Effector memory CD8-positive, alpha-beta T cell (primary cell): Measurements from ENCODE around the gene STARD3NL.
"Not testable (repeated sequence)": the region's sequence is repeated elsewhere in the genome, so short reads cannot be mapped to it uniquely, and the experiment has no call there.

Experiments
- ATAC-seq: fragments of 150-1000 bp; cut with Tn5 transposase; replicated peaks from 2 replicates; pipeline ENCODE4 v1.10.0; 2021; ENCODE audit warnings: mild to moderate bottlenecking, moderate library complexity
- DNase-seq, 3 experiments: peaks; one replicate each; pipeline ENCODE4 v3.0.0; 2021
- H3K27ac Mint-ChIP-seq, 2 donors: one replicate each; pipeline ENCODE4 v1.8.0; 2022; ENCODE audit warnings: mild to moderate bottlenecking in 2 of 2, mixed read lengths in 2 of 2, moderate library complexity in 2 of 2
- H3K27me3 Mint-ChIP-seq, 2 donors: one replicate each; pipeline ENCODE4 v1.8.0; 2022; ENCODE audit warnings: mixed read lengths in 2 of 2
- H3K36me3 Mint-ChIP-seq: one replicate; pipeline ENCODE4 v1.8.0; 2022; ENCODE audit warnings: mild to moderate bottlenecking, moderate library complexity, mixed read lengths; ENCODE audit not compliant: insufficient read depth
- H3K4me1 Mint-ChIP-seq, 2 donors: one replicate each; pipeline ENCODE4 v1.8.0; 2022; ENCODE audit warnings: low read depth in 2 of 2, mixed read lengths in 2 of 2
- H3K4me3 Mint-ChIP-seq, 2 donors: one replicate each; pipeline ENCODE4 v1.8.0; 2022; ENCODE audit warnings: mild to moderate bottlenecking in 2 of 2, mixed read lengths in 2 of 2, moderate library complexity in 2 of 2
- H3K9me3 Mint-ChIP-seq, 2 donors: one replicate each; pipeline ENCODE4 v1.8.0; 2022; ENCODE audit warnings: mixed read lengths in 2 of 2

STARD3NL gene

DNA sequence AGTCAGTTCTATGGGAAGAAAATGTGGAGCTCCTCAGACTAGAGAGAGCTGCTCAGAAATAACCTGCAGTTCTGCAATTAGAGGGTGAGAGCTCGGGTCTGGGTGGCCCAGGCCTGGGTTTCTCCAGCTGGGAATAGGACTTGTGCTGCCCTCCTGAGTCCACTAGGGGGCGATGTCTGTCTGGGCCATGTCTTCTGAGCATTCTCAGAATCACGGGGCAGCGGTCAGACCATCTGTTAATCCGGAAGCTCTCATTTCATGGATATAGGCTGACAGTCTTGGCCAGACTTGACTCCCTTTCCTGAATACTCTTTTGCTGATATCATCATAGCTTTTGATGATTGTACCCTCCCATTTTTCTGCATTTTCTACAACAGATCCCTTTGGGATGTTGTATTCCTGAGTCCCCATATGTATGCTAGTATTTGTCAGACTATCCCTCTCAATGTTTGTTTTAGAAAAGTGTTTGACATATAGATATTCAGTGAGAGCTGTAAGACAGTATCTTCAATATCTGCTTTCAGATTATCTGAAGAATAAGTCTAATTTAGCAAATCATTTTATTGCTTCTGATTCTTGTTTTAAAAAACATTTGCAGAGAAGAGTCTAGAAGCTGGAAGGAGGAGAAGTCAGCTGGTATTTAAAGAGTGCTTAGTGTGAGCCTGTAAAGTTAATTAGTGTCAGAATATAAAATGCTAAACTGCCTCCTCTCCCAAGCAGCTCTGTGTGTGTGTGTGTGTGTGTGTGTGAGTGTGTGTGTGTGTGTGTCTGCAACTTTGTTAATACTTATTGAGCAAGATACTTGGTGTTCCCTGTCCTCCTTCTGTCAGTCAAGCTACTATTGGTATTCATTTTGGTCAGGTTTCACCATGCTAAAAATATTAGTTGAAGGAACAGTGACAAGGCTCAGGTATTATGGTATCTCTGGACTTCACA lies 38.0 kb downstream of the STARD3NL start:
- Mint-ChIP-seq H3K27ac (peak overlapping the region; percentile 90 to 94), H3K9me3 (no peaks in the 10 kb centered on the region), H3K4me1 (peaks cover 41 to 56% of the 10 kb centered on the region in 2 donors), H3K36me3 (peaks cover 27% of the 10 kb centered on the region), H3K27me3 (no peaks in the 10 kb centered on the region), H3K4me3 (peak overlapping the region; percentile 66 to 80)
- peak; percentile 79 to 82 (median 81) for DNase-seq
- ATAC-seq, result peak; percentile 69

DNA sequence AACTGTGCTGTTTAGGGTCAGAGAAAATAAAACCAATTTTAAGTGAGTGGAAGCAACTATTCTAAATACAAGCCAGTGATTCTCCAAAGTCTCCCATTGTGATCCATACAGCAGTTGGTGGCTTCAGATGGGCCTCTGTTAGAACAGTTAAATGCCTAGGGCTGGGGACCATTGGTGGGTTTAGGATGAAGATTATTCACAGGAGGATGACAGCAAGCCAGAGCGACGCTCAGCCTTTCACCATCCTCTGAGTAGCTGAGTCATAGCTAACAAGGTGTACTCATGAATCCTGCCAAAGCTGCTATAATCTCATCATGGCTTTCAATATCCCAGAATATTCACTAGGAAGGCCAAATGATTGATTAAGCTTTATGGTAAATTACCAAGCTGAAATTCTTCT lies 39.6 kb downstream of the STARD3NL start:
- no peaks in the 10 kb centered on the region for H3K9me3 Mint-ChIP-seq
- ATAC-seq (peak; percentile 16), DNase-seq (no peak)
- H3K4me3 Mint-ChIP-seq, result peak overlapping the region; percentile 66 to 80
- H3K27me3 Mint-ChIP-seq, result no peaks in the 10 kb centered on the region
- peaks cover 54 to 68% of the 10 kb centered on the region in 2 donors for H3K4me1 Mint-ChIP-seq
- peak overlapping the region; percentile 90 to 94 for H3K27ac Mint-ChIP-seq
- peaks cover 27% of the 10 kb centered on the region for H3K36me3 Mint-ChIP-seq

DNA sequence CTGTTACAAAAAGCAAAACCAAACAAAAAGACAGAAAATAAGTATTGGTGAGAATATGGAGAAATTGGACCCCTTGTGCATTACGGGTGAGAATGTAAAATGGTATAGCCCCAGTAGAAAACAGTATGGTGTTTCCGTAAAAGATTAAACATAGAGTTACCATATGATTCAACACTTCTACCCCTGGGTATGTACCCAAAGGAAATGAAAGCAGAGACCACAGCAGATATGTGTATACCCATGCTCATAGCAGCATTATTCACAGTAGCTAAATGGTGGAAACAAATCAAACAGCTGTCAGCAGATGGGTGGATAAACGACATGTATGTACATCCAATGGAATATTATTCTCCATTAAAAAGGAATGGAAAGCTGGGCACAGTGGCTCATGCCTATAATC lies 42.4 kb downstream of the STARD3NL start:
- peaks cover 62 to 92% of the 10 kb centered on the region in 2 donors for H3K4me1 Mint-ChIP-seq
- no peaks in the 10 kb centered on the region for H3K9me3 Mint-ChIP-seq
- peak overlapping the region; percentile 65 to 80 for H3K4me3 Mint-ChIP-seq
- peaks cover 28% of the 10 kb centered on the region for H3K36me3 Mint-ChIP-seq
- peak; percentile 78 for ATAC-seq
- no peaks in the 10 kb centered on the region for H3K27me3 Mint-ChIP-seq
- no peak for DNase-seq
- peak overlapping the region; percentile 90 to 94 for H3K27ac Mint-ChIP-seq

DNA sequence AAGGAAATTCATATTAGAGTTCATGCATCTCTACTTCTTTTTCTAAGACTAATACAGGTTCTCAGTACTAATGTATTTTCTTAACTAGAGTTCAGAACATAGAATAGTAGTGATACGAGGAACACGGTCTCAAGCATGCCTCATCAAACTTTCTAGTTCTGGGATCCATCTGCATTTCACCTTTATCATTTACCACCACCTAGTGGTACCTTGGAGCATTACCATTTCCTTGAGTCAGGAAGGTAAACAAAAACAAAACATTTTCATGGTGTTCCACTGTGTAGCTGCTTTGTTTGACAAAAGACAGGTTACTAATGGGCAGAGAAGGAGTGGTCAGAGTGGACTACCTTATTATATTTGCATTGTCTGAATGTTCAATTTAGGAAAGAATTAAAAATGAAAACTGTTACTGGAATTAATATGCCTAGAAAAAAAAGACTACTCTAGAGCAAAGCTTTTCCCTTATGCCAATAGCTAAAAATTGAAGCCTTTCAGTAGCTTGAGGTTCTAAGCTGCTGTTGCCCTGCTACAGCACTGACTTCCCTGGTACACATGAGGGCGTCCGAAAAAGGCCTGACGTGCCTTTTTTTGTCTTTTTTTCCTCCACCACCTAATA lies 44.5 kb downstream of the STARD3NL start:
- ATAC-seq (peak; percentile 47), DNase-seq (peak; percentile 50 to 57 (median 56))
- H3K4me1 Mint-ChIP-seq, result peaks cover 54 to 89% of the 10 kb centered on the region in 2 donors
- H3K27me3 Mint-ChIP-seq, result no peaks in the 10 kb centered on the region
- no peaks in the 10 kb centered on the region for H3K9me3 Mint-ChIP-seq
- peak overlapping the region; percentile 90 to 94 for H3K27ac Mint-ChIP-seq
- H3K4me3 Mint-ChIP-seq, result peak overlapping the region; percentile 57 to 80
- H3K36me3 Mint-ChIP-seq, result peaks cover 27% of the 10 kb centered on the region

DNA sequence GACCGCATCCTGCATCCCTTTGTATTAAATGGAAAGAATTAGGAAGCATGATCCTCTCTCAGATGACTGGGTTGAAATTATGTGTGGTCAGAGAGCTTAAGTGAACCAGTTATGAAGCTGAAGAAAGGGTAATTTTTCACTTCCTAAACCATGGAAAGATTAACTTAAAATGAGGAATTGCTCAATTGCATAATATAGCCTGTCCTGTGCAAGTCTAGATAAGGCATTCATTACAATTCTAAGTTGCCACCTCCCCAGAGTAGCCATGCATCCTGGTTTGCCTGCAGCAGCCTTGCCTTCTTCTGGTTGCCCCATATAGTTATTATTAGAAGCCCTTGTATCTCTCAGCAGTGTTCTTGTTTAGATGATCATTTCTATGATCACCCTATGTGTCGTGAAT lies 45.3 kb downstream of the STARD3NL start:
- Mint-ChIP-seq H3K9me3 (no peaks in the 10 kb centered on the region), H3K4me1 (peaks cover 57 to 88% of the 10 kb centered on the region in 2 donors), H3K36me3 (peaks cover 28% of the 10 kb centered on the region), H3K4me3 (peak overlapping the region; percentile 44 to 53), H3K27ac (peak overlapping the region; percentile 90 to 94), H3K27me3 (no peaks in the 10 kb centered on the region)
- ATAC-seq (no peak), DNase-seq (no peak)

DNA sequence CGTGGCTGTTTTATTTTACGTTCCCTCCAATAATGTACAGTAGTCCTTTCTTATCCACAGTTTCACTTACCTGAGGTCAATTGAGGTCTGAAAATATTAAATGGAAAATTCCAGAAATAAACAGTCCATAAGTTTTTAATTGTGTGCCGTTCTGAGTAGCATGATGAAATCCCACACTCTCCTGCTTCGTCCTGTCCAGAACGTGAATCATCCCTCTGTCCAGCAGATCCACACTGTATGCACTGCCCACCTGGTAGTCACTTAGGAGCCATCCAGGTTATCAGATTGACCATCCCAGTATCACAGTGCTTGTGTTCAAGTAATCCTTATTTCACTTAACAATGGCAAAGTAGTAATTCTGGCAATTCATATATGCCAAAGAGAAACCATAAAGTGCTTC lies 46.3 kb downstream of the STARD3NL start:
- H3K27ac Mint-ChIP-seq, result peak overlapping the region; percentile 90 to 94

DNA sequence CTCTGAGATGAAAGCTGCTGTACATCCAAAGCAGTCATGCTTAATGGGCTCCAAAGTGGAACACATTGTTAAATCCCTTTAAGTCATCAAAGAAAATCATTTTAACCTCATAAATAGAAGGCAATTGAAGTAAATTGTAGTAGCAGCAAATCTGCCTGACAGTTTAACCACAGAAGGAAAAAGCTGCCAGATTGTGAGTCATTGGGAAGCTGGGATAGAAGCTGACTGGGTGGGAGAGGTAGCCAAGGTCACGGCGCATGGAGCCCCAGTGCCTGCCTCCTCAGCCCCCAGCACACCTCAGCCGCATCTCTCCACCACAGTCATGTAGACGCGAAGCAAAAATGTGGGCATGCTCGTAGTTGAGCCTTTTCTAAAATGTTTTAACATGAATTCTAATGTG lies 51.3 kb downstream of the STARD3NL start:
- Mint-ChIP-seq H3K27ac (peak overlapping the region; percentile 90 to 94), H3K4me3 (peak overlapping the region; percentile 64 to 67), H3K4me1 (peaks cover 64 to 82% of the 10 kb centered on the region in 2 donors), H3K9me3 (no peaks in the 10 kb centered on the region), H3K27me3 (no peaks in the 10 kb centered on the region), H3K36me3 (peaks cover 57% of the 10 kb centered on the region)
- ATAC-seq, result no peak
- DNase-seq, result no peak

More for the DNA sequence above, 46.3 kb downstream of the STARD3NL start:
- ATAC-seq (no peak), DNase-seq (no peak)
- peaks cover 57 to 80% of the 10 kb centered on the region in 2 donors for H3K4me1 Mint-ChIP-seq
- H3K4me3 Mint-ChIP-seq, result peak overlapping the region; percentile 44 to 53
- H3K27me3 Mint-ChIP-seq, result no peaks in the 10 kb centered on the region
- H3K36me3 Mint-ChIP-seq, result peaks cover 36% of the 10 kb centered on the region
- no peaks in the 10 kb centered on the region for H3K9me3 Mint-ChIP-seq

DNA sequence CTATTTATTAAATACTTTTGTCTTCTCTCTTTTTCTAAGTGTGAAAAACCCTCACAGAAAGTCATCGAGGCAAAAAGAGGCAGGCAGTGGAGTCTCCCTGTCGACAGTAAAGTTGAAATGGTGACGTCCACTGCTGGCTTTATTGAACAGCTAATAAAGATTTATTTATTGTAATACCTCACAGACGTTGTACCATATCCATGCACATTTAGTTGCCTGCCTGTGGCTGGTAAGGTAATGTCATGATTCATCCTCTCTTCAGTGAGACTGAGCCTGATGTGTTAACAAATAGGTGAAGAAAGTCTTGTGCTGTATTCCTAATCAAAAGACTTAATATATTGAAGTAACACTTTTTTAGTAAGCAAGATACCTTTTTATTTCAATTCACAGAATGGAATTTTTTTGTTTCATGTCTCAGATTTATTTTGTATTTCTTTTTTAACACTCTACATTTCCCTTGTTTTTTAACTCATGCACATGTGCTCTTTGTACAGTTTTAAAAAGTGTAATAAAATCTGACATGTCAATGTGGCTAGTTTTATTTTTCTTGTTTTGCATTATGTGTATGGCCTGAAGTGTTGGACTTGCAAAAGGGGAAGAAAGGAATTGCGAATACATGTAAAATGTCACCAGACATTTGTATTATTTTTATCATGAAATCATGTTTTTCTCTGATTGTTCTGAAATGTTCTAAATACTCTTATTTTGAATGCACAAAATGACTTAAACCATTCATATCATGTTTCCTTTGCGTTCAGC lies 52.0 kb downstream of the STARD3NL start:
- no peaks in the 10 kb centered on the region for H3K27me3 Mint-ChIP-seq
- DNase-seq, result no peak
- H3K4me3 Mint-ChIP-seq, result peak overlapping the region; percentile 64 to 67
- H3K4me1 Mint-ChIP-seq, result peaks cover 70 to 83% of the 10 kb centered on the region in 2 donors
- ATAC-seq, result no peak
- peak overlapping the region; percentile 90 to 94 for H3K27ac Mint-ChIP-seq
- H3K36me3 Mint-ChIP-seq, result peaks cover 57% of the 10 kb centered on the region
- no peaks in the 10 kb centered on the region for H3K9me3 Mint-ChIP-seq

DNA sequence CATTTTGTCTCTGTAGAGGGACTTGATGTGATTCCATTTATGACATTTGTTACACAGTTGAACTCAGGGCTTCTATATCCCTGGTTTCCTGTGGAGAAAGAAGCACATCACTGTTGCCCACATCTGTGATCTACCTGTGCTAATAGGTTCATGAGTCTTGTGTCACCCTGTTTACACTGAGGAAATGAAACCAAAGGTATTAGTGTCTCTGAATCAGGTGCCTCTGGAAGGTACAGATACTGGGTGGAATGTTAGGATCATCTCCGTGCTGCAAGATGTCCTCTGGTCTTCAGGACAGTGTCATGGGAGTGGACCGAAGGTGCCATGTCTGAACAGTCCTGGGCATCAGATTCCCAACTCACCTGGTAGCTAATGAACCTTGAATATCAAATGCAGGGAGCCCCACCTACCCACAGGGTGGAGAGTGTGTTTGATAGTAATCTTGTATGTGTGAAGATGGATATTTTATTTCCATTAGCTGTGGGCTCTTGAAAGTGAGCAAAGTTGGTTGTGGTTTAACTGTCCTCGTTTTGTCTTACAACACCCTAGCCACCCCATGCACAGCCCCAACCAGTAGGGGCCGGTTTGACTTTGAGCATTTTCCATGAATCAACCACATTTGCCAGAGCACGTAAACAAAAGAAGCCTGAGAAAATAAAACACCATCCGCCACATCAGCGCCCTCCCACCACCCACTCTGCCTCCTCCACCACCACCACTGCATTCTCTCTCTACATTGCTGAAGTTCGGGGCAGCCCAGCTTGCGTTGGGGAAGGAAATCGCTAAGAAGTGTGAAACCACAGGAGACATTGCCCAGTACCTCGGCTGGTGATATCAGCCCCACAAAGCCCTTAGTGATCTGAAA lies 54.7 kb downstream of the STARD3NL start:
- peak overlapping the region; percentile 67 to 78 for H3K4me3 Mint-ChIP-seq
- DNase-seq (peak; percentile 84), ATAC-seq (peak; percentile 81)
- peaks cover 84 to 87% of the 10 kb centered on the region in 2 donors for H3K4me1 Mint-ChIP-seq
- H3K27ac Mint-ChIP-seq, result peak overlapping the region; percentile 90 to 94
- no peaks in the 10 kb centered on the region for H3K9me3 Mint-ChIP-seq
- peaks cover 68% of the 10 kb centered on the region for H3K36me3 Mint-ChIP-seq
- H3K27me3 Mint-ChIP-seq, result no peaks in the 10 kb centered on the region

DNA sequence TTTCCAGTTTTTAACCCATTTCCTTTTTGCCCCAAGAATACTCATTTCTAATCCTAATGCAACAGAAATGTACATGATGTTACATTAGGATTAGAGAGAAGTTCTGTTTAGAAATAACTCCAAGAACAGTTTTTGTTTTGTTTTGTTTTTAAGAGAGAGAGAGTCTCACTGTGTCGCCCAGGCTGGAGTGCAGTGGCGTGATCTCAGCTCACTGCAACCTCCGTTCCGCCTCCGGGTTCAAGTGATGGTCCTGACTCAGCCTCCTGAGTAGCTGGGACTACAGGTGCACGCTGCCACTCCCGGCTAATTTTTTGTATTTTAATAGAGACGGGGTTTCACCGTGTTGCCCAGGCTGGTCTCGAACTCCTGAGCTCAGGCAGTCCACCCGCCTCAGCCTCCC lies 56.7 kb downstream of the STARD3NL start:
- not testable (repeated sequence) for H3K27me3 Mint-ChIP-seq, ATAC-seq, DNase-seq, H3K9me3 Mint-ChIP-seq
- Mint-ChIP-seq H3K27ac (peak overlapping the region; percentile 90 to 94), H3K4me1 (peaks cover 85 to 89% of the 10 kb centered on the region in 2 donors), H3K4me3 (peak overlapping the region; percentile 67 to 78), H3K36me3 (peaks cover 75% of the 10 kb centered on the region)

DNA sequence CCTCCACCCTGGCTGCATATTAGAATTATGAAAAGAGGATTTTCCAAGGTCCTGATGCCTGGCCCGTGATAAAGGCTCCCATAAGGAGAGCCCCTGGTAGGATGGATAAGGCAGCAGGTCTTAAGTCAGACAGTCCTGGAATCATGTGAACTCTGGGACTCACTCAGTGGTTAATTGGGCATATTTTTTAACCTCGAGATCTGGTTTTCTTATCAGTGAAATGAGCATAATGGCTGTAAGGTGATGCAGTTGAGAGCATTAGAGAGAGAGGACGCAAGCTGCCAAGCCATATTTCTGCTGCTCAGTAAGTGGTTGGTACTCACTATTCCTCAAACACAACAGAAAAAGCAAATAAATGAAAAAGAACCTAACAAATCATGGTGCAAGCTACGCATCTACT lies 57.6 kb downstream of the STARD3NL start:
- DNase-seq (no peak), ATAC-seq (no peak)
- H3K9me3 Mint-ChIP-seq, result no peaks in the 10 kb centered on the region
- H3K4me3 Mint-ChIP-seq, result peak overlapping the region; percentile 67 to 78
- peaks cover 72% of the 10 kb centered on the region for H3K36me3 Mint-ChIP-seq
- peaks cover 80 to 83% of the 10 kb centered on the region in 2 donors for H3K4me1 Mint-ChIP-seq
- H3K27me3 Mint-ChIP-seq, result no peaks in the 10 kb centered on the region
- peak overlapping the region; percentile 90 to 94 for H3K27ac Mint-ChIP-seq

DNA sequence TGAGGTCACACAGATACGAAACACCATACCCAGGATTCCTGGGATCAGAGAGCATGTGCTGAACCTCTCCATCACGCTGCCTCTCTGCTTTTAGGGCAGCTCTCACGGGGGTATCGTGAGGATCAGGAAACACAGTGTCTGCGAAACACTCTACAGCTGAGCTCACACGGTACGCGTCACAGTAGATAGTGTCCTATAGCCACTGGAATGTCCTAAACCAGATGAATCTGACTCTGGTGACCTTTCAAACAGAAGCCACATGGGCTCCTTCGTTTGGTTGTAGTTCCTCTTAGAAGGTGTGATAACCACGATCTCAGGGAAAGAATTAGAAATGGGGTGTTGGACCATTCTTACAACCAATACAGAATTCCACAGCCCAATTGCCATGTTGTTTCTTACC lies 61.1 kb downstream of the STARD3NL start:
- peak overlapping the region; percentile 90 to 94 for H3K27ac Mint-ChIP-seq

More for the DNA sequence above, 61.1 kb downstream of the STARD3NL start:
- ATAC-seq, DNase-seq, H3K27me3 Mint-ChIP-seq, H3K9me3 Mint-ChIP-seq: not testable (repeated sequence)
- H3K36me3 Mint-ChIP-seq, result peaks cover 89% of the 10 kb centered on the region
- peak overlapping the region; percentile 9 to 62 for H3K4me3 Mint-ChIP-seq
- peaks cover 64 to 75% of the 10 kb centered on the region in 2 donors for H3K4me1 Mint-ChIP-seq
